ENCODE results near the gene OR6M1. TPM values are rescaled to one million over a fixed set of nuclear protein-coding genes. Genes with fewer than 3 reads are reported as not detected.

Gene OR6M1
- total and polyA plus RNA-seq, 2 donors (not counting 1 experiment from before 2014, with no cell fraction given), result not detected

DNA sequence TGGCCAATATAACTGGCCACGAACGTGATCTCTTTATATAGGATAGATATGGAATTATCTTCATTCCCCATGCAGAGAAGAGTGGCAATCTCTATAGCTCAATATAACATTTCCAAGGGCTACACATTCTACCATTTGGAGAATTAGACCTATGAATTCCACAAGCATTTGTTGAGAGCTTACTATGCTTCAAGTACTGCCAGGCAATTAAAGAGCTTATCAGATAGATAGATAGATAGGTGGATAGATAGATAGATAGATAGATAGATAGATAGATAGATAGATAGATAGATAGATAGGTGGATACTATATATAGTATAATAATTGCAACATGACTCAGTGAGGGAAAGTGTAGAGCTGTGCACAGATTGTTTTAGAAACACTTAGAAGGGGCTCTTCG, 50.3 kb downstream of the OR6M1 start:
- no peak for TF ChIP-seq EZH2 (IDR thresholded peaks at IDR 0.05; ENCODE audit: low read length, missing control alignments)
- TF ChIP-seq, protein P1, sequence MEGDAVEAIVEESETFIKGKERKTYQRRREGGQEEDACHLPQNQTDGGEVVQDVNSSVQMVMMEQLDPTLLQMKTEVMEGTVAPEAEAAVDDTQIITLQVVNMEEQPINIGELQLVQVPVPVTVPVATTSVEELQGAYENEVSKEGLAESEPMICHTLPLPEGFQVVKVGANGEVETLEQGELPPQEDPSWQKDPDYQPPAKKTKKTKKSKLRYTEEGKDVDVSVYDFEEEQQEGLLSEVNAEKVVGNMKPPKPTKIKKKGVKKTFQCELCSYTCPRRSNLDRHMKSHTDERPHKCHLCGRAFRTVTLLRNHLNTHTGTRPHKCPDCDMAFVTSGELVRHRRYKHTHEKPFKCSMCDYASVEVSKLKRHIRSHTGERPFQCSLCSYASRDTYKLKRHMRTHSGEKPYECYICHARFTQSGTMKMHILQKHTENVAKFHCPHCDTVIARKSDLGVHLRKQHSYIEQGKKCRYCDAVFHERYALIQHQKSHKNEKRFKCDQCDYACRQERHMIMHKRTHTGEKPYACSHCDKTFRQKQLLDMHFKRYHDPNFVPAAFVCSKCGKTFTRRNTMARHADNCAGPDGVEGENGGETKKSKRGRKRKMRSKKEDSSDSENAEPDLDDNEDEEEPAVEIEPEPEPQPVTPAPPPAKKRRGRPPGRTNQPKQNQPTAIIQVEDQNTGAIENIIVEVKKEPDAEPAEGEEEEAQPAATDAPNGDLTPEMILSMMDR (conservative IDR thresholded peaks at IDR 0.05 in 1 of 2, IDR thresholded peaks at IDR 0.05 in 1 of 2; ENCODE audit: low read depth in 1 of 2, low read length in 2 of 2), result no peak
- Histone ChIP-seq H3K4me1 (ENCODE audit: control insufficient read depth, extremely low read depth, insufficient read depth, low read length) (no peaks in the 10 kb centered on the region), H3K9me3 (ENCODE audit: control insufficient read depth, insufficient read depth, low read depth, low read length) (no peaks in the 10 kb centered on the region), H3K27me3 (ENCODE audit: control insufficient read depth, insufficient read depth, low read length) (peaks cover 3% of the 10 kb centered on the region), H3K27ac (ENCODE audit: insufficient read depth, low read length) (no peak overlapping the region), H3K36me3 (ENCODE audit: control insufficient read depth, insufficient read depth, low read length) (no peaks in the 10 kb centered on the region), H3K4me2 (ENCODE audit: extremely low read depth, insufficient read depth, low read length) (no peak overlapping the region), H3K9ac (ENCODE audit: insufficient read depth, low read length) (no peak overlapping the region), H4K20me1 (ENCODE audit: control insufficient read depth, extremely low read depth, insufficient read depth, low read length) (no peaks in the 10 kb centered on the region), H3K4me3 (replicated peaks in 1 of 4; ENCODE audit: control extremely low read depth in 1 of 4, insufficient read depth in 1 of 4, low read depth in 3 of 4, low read length in 4 of 4) (no peak overlapping the region), H2AFZ (ENCODE audit: low read length) (no peak overlapping the region), H3K79me2 (ENCODE audit: control insufficient read depth, insufficient read depth, low read length) (no peaks in the 10 kb centered on the region)
- no peak for DNase-seq (ENCODE audit: low read depth in 2 of 2)

Other genes with a start within 250 kb of the OR6M1 start
- under 0.01 TPM in 2 replicates for gene SCN3B, start 151.7 kb downstream of the OR6M1 start, total RNA-seq
- gene SCN3B, start 151.7 kb downstream of the OR6M1 start, polyA plus RNA-seq, result 0.03 TPM in 2 replicates
- 8.2 and 9.7 TPM in 2 replicates for gene ZNF202, start 64.7 kb downstream of the OR6M1 start, total RNA-seq
- gene ZNF202, start 64.7 kb downstream of the OR6M1 start, polyA plus RNA-seq, result 4.5 and 5.2 TPM in 2 replicates
- gene OR6X1, start 51.8 kb downstream of the OR6M1 start, total RNA-seq, result not detected in 2 replicates
- gene OR6X1, start 51.8 kb downstream of the OR6M1 start, polyA plus RNA-seq, result not detected in 2 replicates
- gene TMEM225, start 79.3 kb upstream of the OR6M1 start, total RNA-seq, result not detected in 2 replicates
- gene TMEM225, start 79.3 kb upstream of the OR6M1 start, polyA plus RNA-seq, result not detected in 2 replicates
- gene OR8D4, start 95.8 kb upstream of the OR6M1 start, total RNA-seq, result not detected in 2 replicates
- not detected in 2 replicates for gene OR8D4, start 95.8 kb upstream of the OR6M1 start, polyA plus RNA-seq
- not detected in 2 replicates for gene OR4D5, start 133.3 kb upstream of the OR6M1 start, total RNA-seq
- gene OR4D5, start 133.3 kb upstream of the OR6M1 start, polyA plus RNA-seq, result not detected in 2 replicates
- not detected in 2 replicates for gene OR6T1, start 137.5 kb upstream of the OR6M1 start, total RNA-seq
- gene OR6T1, start 137.5 kb upstream of the OR6M1 start, polyA plus RNA-seq, result not detected in 2 replicates
- gene OR10S1, start 171.4 kb upstream of the OR6M1 start, total RNA-seq, result not detected in 2 replicates
- not detected in 2 replicates for gene OR10S1, start 171.4 kb upstream of the OR6M1 start, polyA plus RNA-seq
- gene OR10G6, start 188.8 kb upstream of the OR6M1 start, total RNA-seq, result not detected in 2 replicates
- not detected in 2 replicates for gene OR10G6, start 188.8 kb upstream of the OR6M1 start, polyA plus RNA-seq
- gene OR10G4, start 206.6 kb upstream of the OR6M1 start, total RNA-seq, result not detected in 2 replicates
- not detected in 2 replicates for gene OR10G4, start 206.6 kb upstream of the OR6M1 start, polyA plus RNA-seq
- gene OR10G9, start 216.7 kb upstream of the OR6M1 start, total RNA-seq, result not detected in 2 replicates
- not detected in 2 replicates for gene OR10G9, start 216.7 kb upstream of the OR6M1 start, polyA plus RNA-seq
- gene OR10G8, start 220.4 kb upstream of the OR6M1 start, total RNA-seq, result not detected in 2 replicates
- not detected in 2 replicates for gene OR10G8, start 220.4 kb upstream of the OR6M1 start, polyA plus RNA-seq
- not detected in 2 replicates for gene OR10G7, start 235.0 kb upstream of the OR6M1 start, total RNA-seq
- gene OR10G7, start 235.0 kb upstream of the OR6M1 start, polyA plus RNA-seq, result not detected in 2 replicates